HS-5 (cell line): Measurements from ENCODE around the gene HSFX3.
"Not testable (repeated sequence)": the region's sequence is repeated elsewhere in the genome, so short reads cannot be mapped to it uniquely, and the experiment has no call there.

ENCODE experiments used
- DNase-seq: peaks from one replicate; pipeline ENCODE4 v3.0.0-alpha.2; 2012; ENCODE audit warnings: low read depth

HSFX3 gene

GRCh38 chrX:149549701-149550100, at the start of gene HSFX3:
TSS of gene HSFX3 (minus strand) at chrX:149549924. CDS start at chrX:149549852, 72 bp downstream.
- not testable (repeated sequence) for DNase-seq

- DNase-seq: not testable (repeated sequence)
Observed at GRCh38 chrX:149598603-149599002, 48.9 kb upstream of the HSFX3 start.

GRCh38 chrX:149595943-149596342, 46.2 kb upstream of the HSFX3 start:
- DNase-seq: not testable (repeated sequence)

- not testable (repeated sequence) for DNase-seq
Observed at GRCh38 chrX:149595214-149595613, 45.5 kb upstream of the HSFX3 start, which contains the start of gene HSFX2. TSS of gene HSFX2 (minus strand) at chrX:149595314. CDS start at chrX:149594700, 614 bp downstream.

GRCh38 chrX:149590993-149591392, 41.3 kb upstream of the HSFX3 start:
- DNase-seq: not testable (repeated sequence)

- DNase-seq: not testable (repeated sequence)
Observed at GRCh38 chrX:149587359-149587758, 37.6 kb upstream of the HSFX3 start, which contains the start of gene MAGEA9B. TSS of gene MAGEA9B (minus strand) at chrX:149587459. CDS start at chrX:149583179, 4,280 bp downstream.

GRCh38 chrX:149585631-149586030, 35.9 kb upstream of the HSFX3 start:
- DNase-seq: not testable (repeated sequence)

- not testable (repeated sequence) for DNase-seq
Observed at GRCh38 chrX:149573456-149573855, 23.7 kb upstream of the HSFX3 start.

GRCh38 chrX:149572743-149573142, 23.0 kb upstream of the HSFX3 start:
- DNase-seq: no peak

- no peak for DNase-seq
Observed at GRCh38 chrX:149571770-149572169, 22.0 kb upstream of the HSFX3 start.

- DNase-seq: no peak
Observed at GRCh38 chrX:149570668-149571067, 20.9 kb upstream of the HSFX3 start.

GRCh38 chrX:149569770-149570169, 20.0 kb upstream of the HSFX3 start:
- DNase-seq: no peak

GRCh38 chrX:149568701-149569296, 19.1 kb upstream of the HSFX3 start:
- DNase-seq: no peak

GRCh38 chrX:149567621-149568417, 18.1 kb upstream of the HSFX3 start:
- DNase-seq: no peak

- no peak for DNase-seq
Observed at GRCh38 chrX:149563359-149563758, 13.6 kb upstream of the HSFX3 start.

GRCh38 chrX:149555251-149555650, 5.5 kb upstream of the HSFX3 start:
- not testable (repeated sequence) for DNase-seq

- not testable (repeated sequence) for DNase-seq
Observed at GRCh38 chrX:149551939-149552248, 2.2 kb upstream of the HSFX3 start.

- not testable (repeated sequence) for DNase-seq
Observed at GRCh38 chrX:149551245-149551938, 1.7 kb upstream of the HSFX3 start.

- not testable (repeated sequence) for DNase-seq
Observed at GRCh38 chrX:149550454-149550853, 730 bp upstream of the HSFX3 start.

GRCh38 chrX:149547782-149548181, 1.9 kb downstream of the HSFX3 start:
- DNase-seq: not testable (repeated sequence)

- DNase-seq: not testable (repeated sequence)
Observed at GRCh38 chrX:149546962-149547361, 2.8 kb downstream of the HSFX3 start.
